Endothelial cell of umbilical vein (primary cell): ENCODE data around the gene CYP19A1. TPM values are rescaled to one million over a fixed set of nuclear protein-coding genes. Genes with fewer than 3 reads are reported as not detected.
A peak's percentile ranks its signal among the peaks of the same experiment; 100 is the strongest.

Source experiments
- BruUV-seq: library from RNA; stranded (reverse); fragments of 400-500 nt; replicated peaks from 2 replicates; lab custom pipeline; 2021; lab: Mats Ljungman, UMichigan
- CTCF ChIA-PET: fragments of 300-600, 350-600 bp; sonication (Branson Sonifier 250); formaldehyde crosslinking; loops from one replicate; lab custom pipeline; 2021; ENCODE audit warnings: antibody characterized with exemption, inconsistent platforms; lab: Charles Lee
- POLR2A ChIA-PET: fragments of 300-600, 350-600 bp; sonication (Branson Sonifier 250); formaldehyde crosslinking; loops from one replicate; lab custom pipeline; 2021; ENCODE audit warnings: antibody characterized with exemption, inconsistent platforms; lab: Charles Lee
- DNase-seq: peaks from one replicate; pipeline ENCODE4 v3.0.0-alpha.2; 2011; ENCODE audit warnings: low read depth, low spot score
- FAIRE-seq: peaks from 2 replicates; lab custom pipeline; 2011; peaks lifted over from hg19 to GRCh38; lab: Jason Lieb, UNC
- H2AFZ ChIP-seq: 2 replicates; pipeline ENCODE4 v1.6.0; 2012; ENCODE audit warnings: low read depth, low read length, control low read depth, inconsistent platforms
- H3K27ac ChIP-seq: 2 replicates; pipeline ENCODE4 v1.5.1; 2011; ENCODE audit warnings: low read depth, mild to moderate bottlenecking, control low read depth, low read length, moderate library complexity; ENCODE audit not compliant: insufficient read depth
- H3K27me3 ChIP-seq, 2 experiments: 2 replicates each; pipeline versions ENCODE4 v1.6.0 to v1.6.1; 2011; ENCODE audit warnings: low read length in 2 of 2, mixed read lengths in 1 of 2; ENCODE audit not compliant: control insufficient read depth in 2 of 2, insufficient read depth in 2 of 2
- H3K36me3 ChIP-seq, 2 experiments: 2 replicates in 1 of 2; 3 replicates in 1 of 2; pipeline ENCODE4 v1.5.1; 2011; ENCODE audit warnings: low read length in 2 of 2, mild to moderate bottlenecking in 1 of 2, moderate library complexity in 1 of 2; ENCODE audit not compliant: control insufficient read depth in 2 of 2, insufficient read depth in 2 of 2; ENCODE audit errors: extremely low read depth in 1 of 2
- H3K4me1 ChIP-seq: 3 replicates; pipeline ENCODE4 v1.5.1; 2011; ENCODE audit warnings: mild to moderate bottlenecking, low read length; ENCODE audit not compliant: control insufficient read depth, insufficient read depth; ENCODE audit errors: extremely low read depth
- H3K4me2 ChIP-seq: 2 replicates; pipeline ENCODE4 v1.6.1; 2011; ENCODE audit warnings: low read length, control low read depth, mixed read lengths; ENCODE audit not compliant: insufficient read depth
- H3K4me3 ChIP-seq, 3 experiments: fragments of 200-600 bp in 1 of 3; sonication (generic), shearing (Covaris generic) in 1 of 3; replicated peaks in 1 of 3; 2 replicates each; pipeline ENCODE4 v1.5.1; 2011 to 2016; ENCODE audit warnings: control low read depth in 3 of 3, low read length in 3 of 3, mild to moderate bottlenecking in 2 of 3, inconsistent platforms in 1 of 3, low read depth in 1 of 3, moderate library complexity in 1 of 3; ENCODE audit not compliant: insufficient read depth in 1 of 3
- H3K79me2 ChIP-seq: 2 replicates; pipeline ENCODE4 v1.6.0; 2012; ENCODE audit warnings: low read length, inconsistent platforms; ENCODE audit not compliant: control insufficient read depth, insufficient read depth
- H3K9ac ChIP-seq: replicated peaks from 2 replicates; pipeline ENCODE3; 2011; ENCODE audit warnings: low read length, control low read depth; ENCODE audit not compliant: insufficient read depth; ENCODE audit errors: extremely low read depth
- H3K9me1 ChIP-seq: replicated peaks from 3 replicates; pipeline ENCODE4 v1.6.0; 2011; ENCODE audit warnings: mild to moderate bottlenecking, low read length; ENCODE audit not compliant: control insufficient read depth, insufficient read depth; ENCODE audit errors: extremely low read depth
- H3K9me3 ChIP-seq: replicated peaks from 2 replicates; pipeline ENCODE4 v1.5.1; 2012; ENCODE audit warnings: low read length, inconsistent platforms; ENCODE audit not compliant: control insufficient read depth, insufficient read depth
- H4K20me1 ChIP-seq: replicated peaks from 2 replicates; pipeline ENCODE3; 2011; ENCODE audit warnings: mild to moderate bottlenecking, low read length; ENCODE audit not compliant: control insufficient read depth, insufficient read depth; ENCODE audit errors: extremely low read depth
- EZH2 ChIP-seq: IDR thresholded peaks from 2 replicates; pipeline ENCODE4 v1.6.1; 2012; ENCODE audit warnings: borderline replicate concordance, low read depth, mild to moderate bottlenecking, moderate library complexity, low read length, inconsistent platforms; ENCODE audit not compliant: severe bottlenecking
- FOS ChIP-seq: IDR thresholded peaks from 2 replicates; pipeline ENCODE4 v1.6.1; 2011; ENCODE audit warnings: mild to moderate bottlenecking, low read length, moderate library complexity, borderline replicate concordance; ENCODE audit not compliant: insufficient read depth
- GATA2 ChIP-seq: IDR thresholded peaks from 2 replicates; pipeline ENCODE4 v1.7.0; 2011; ENCODE audit warnings: low read depth, mild to moderate bottlenecking, moderate library complexity, mixed read lengths, low read length; ENCODE audit not compliant: insufficient read length, insufficient read depth
- JUN ChIP-seq: IDR thresholded peaks from 2 replicates; pipeline ENCODE4 v1.6.1; 2011; ENCODE audit warnings: borderline replicate concordance, low read depth; ENCODE audit not compliant: insufficient read length, insufficient read depth
- MYC ChIP-seq: IDR thresholded peaks from one replicate; pipeline ENCODE4 v1.6.1; 2011; ENCODE audit warnings: mild to moderate bottlenecking, low read depth, low read length
- POLR2A ChIP-seq: IDR thresholded peaks from 2 replicates; pipeline ENCODE4 v1.6.1; 2012; ENCODE audit warnings: low read depth, mild to moderate bottlenecking, control low read depth, low read length
- POLR2AphosphoS5 ChIP-seq: IDR thresholded peaks from 2 replicates; pipeline ENCODE4 v1.6.1; 2012; ENCODE audit warnings: low read depth, mild to moderate bottlenecking, control low read depth, low read length, moderate library complexity; ENCODE audit not compliant: insufficient read depth
- dilution Hi-C: fragments of 300-500 bp; cut with MboI; formaldehyde crosslinking; loops from one replicate; pipeline ENCODE4 v1.15.0; 2019; ENCODE audit warnings: low sequenced_read_pairs; ENCODE audit not compliant: extremely low pct_ligation_motif_present
- intact Hi-C: fragments of 100-400 bp; cut with micrococcal nuclease; formaldehyde crosslinking; loops from one replicate; pipeline ENCODE4 v1.10.0; 2022
- polyA plus RNA-seq, 4 experiments: library from polyadenylated mRNA; depleted of rRNA in 3 of 4; stranded (reverse) in 3 of 4; unstranded in 1 of 4; fragments of >200 nt; gene quantifications; 2 replicates each; pipeline versions ENCODE4 v1.2.1 to v1.2.3, GENCODE V29; 2011 to 2012; ENCODE audit warnings: missing spikeins in 1 of 4
- total RNA-seq: library from RNA; stranded (reverse); gene quantifications from 2 replicates; pipeline ENCODE4 v1.2.3, GENCODE V29; 2021
- TF ChIP-seq, protein P1 (sequence below), 2 donors: IDR thresholded peaks; 1 replicate in 1 of 2; 2 replicates in 1 of 2; pipeline ENCODE4 v1.5.1; 2011; ENCODE audit warnings: low read length in 2 of 2, mild to moderate bottlenecking in 2 of 2, moderate library complexity in 2 of 2, control low read depth in 1 of 2, inconsistent platforms in 1 of 2, low read depth in 1 of 2; ENCODE audit not compliant: insufficient read depth in 1 of 2; ENCODE audit errors: extremely low read depth in 1 of 2
- TF ChIP-seq, protein P2 (sequence below): IDR thresholded peaks from 2 replicates; pipeline ENCODE4 v1.6.1; 2011; ENCODE audit not compliant: insufficient read depth, insufficient read length

The CYP19A1 gene
- total and polyA plus RNA-seq, 2 donors (not counting 3 experiments of a cell fraction or from before 2014, with no cell fraction given): not detected

DNA sequence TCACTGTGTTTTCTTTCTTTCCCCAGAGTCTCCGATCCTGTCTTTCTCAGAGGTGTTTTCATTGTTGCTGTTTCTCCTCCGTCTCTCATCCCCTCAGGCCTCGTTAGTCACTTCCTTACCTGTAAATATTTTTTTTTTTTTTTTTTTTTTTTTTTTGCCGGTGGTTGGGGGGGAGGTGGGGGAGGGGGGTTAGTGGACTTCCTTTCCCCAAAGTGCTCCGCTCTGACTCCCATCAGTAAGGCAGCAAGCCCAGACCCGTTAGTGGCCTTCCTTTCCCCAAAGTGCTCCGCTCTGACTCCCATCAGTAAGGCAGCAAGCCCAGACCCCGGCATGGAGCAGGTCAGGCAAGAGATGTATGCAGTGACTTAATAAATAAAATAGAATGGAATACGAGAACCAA lies 146.6 kb downstream of the CYP19A1 start:
- H3K27ac ChIP-seq: no peak overlapping the region
- peak overlapping the region; percentile 5 for H3K4me2 ChIP-seq
- H2AFZ ChIP-seq: peak overlapping the region; percentile 42
- no peaks in the 10 kb centered on the region for H3K9me1 ChIP-seq
- intact Hi-C loops (loop anchor here (1.0 to 5.0 kb wide), 5 partner anchors 28 to 514 kb away; no protein-coding TSS in a partner anchor), dilution Hi-C loops (no loop called here)
- H4K20me1 ChIP-seq: no peaks in the 10 kb centered on the region
- DNase-seq: no peak
- no peak overlapping the region for H3K4me3 ChIP-seq
- TF ChIP-seq JUN: no peak
- TF ChIP-seq POLR2A: no peak
- no peak for TF ChIP-seq GATA2
- no peak for TF ChIP-seq MYC
- TF ChIP-seq FOS: no peak
- no peak for TF ChIP-seq EZH2
- no peak for TF ChIP-seq POLR2AphosphoS5
- TF ChIP-seq, protein P1, sequence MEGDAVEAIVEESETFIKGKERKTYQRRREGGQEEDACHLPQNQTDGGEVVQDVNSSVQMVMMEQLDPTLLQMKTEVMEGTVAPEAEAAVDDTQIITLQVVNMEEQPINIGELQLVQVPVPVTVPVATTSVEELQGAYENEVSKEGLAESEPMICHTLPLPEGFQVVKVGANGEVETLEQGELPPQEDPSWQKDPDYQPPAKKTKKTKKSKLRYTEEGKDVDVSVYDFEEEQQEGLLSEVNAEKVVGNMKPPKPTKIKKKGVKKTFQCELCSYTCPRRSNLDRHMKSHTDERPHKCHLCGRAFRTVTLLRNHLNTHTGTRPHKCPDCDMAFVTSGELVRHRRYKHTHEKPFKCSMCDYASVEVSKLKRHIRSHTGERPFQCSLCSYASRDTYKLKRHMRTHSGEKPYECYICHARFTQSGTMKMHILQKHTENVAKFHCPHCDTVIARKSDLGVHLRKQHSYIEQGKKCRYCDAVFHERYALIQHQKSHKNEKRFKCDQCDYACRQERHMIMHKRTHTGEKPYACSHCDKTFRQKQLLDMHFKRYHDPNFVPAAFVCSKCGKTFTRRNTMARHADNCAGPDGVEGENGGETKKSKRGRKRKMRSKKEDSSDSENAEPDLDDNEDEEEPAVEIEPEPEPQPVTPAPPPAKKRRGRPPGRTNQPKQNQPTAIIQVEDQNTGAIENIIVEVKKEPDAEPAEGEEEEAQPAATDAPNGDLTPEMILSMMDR (IDR thresholded peaks at IDR 0.05; ENCODE audit: extremely low read depth in 1 of 2, insufficient read depth in 1 of 2, low read depth in 1 of 2, low read length in 2 of 2): no peak
- TF ChIP-seq, protein P2, sequence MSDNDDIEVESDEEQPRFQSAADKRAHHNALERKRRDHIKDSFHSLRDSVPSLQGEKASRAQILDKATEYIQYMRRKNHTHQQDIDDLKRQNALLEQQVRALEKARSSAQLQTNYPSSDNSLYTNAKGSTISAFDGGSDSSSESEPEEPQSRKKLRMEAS: no peak
- peaks cover 26 to 36% of the 10 kb centered on the region in 2 experiments for H3K27me3 ChIP-seq
- H3K9ac ChIP-seq: no peak overlapping the region
- ChIA-PET CTCF (interaction anchor here (0.8 to 13.3 kb wide), 32 partner anchors 8 to 516 kb away, joined by 3 to 470 read pairs (median 6); partner anchors contain the start of gene AP4E1), POLR2A (no interaction called here)
- no peak for FAIRE-seq
- peaks cover 18% of the 10 kb centered on the region for H3K4me1 ChIP-seq
- H3K36me3 ChIP-seq: no peaks in the 10 kb centered on the region
- BruUV-seq: no TSS peak
- no peaks in the 10 kb centered on the region for H3K9me3 ChIP-seq
- no peaks in the 10 kb centered on the region for H3K79me2 ChIP-seq
